EL (cell line): ENCODE measurements around the gene SNORC.
A peak's percentile ranks its signal among the peaks of the same experiment; 100 is the strongest.

ENCODE experiments used
- DNase-seq: peaks from one replicate; pipeline ENCODE4 v3.0.0-alpha.2; 2016

Gene SNORC

DNA sequence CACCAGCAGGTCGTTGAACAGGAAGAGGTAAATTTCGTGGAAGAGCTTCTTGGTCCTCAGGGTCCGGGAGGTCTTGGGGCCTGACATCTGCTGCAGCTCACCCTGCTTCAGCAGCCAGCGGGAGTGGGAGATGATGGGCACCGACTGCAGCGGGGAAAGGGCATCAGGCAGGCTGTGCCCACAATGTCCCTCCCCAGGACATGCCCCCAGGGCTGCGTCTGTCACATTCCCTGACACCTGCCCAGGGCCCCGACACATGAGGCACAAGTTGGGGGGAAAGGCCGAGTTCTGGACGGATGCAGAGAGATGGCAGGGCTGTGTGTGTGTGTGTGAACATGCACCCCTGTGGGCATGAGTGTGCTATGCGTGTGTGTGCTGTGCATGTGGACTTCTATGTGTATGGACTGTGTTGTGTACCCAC, 13.9 kb downstream of the SNORC start:
- no peak for DNase-seq

- DNase-seq: no peak
Observed at GRCh38 chr2:232884549-232885263, 14.6 kb downstream of the SNORC start.

DNA sequence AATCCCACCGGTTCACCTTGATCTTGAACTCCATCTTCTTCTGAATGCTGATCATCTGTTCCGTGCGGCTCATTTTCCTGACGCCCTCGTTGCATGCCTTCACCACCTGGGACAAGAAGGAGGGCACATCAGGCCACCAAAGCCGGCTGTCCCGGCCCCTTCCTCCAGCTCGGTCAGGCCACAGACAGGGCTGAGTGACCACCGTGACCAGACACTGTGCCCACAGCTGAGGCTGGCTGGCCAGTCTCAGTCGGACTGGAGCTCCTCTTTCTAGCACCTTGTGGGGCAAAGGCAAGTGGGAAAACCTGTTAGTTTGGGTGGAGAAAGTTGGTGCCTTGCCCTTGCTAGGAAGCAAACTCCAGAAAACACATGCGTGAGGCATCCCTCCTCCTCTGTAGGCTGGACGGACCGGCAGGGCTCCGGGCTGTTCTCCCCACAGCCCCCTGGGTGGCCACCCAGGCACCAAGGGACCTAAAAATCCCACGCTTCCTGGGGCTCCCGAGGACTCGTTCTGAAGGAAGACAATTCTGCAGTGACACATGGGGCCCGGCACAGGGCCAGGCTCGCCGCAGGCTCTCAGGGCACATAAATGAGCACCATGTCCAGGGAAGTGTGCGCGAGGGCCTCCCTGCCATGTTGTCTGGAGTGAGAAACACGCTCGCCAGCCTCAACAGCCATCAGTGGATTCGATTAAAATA, 15.3 kb downstream of the SNORC start:
- no peak for DNase-seq

- no peak for DNase-seq
Observed at GRCh38 chr2:232886176-232886575, 16.1 kb downstream of the SNORC start.

DNA sequence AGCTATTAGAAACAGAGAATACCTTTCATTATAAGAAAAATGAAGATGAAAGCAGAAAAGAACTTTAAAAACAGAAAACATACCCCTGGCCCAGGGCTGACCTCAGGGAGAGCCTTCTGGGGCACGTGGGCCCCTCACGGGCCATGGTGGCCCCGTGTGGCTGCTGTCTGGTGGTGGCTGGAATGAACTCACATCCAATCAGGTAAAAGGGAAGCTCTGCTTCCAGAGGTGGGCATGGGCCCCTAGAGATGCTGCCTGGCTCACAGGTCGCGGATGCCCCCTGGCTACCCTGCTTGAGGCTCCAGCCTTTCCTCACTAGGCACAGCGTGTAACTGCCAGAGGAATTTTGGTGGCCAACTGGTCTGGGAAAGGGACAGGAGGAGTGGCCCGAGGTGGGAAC, 16.6 kb downstream of the SNORC start:
- DNase-seq: no peak

DNA sequence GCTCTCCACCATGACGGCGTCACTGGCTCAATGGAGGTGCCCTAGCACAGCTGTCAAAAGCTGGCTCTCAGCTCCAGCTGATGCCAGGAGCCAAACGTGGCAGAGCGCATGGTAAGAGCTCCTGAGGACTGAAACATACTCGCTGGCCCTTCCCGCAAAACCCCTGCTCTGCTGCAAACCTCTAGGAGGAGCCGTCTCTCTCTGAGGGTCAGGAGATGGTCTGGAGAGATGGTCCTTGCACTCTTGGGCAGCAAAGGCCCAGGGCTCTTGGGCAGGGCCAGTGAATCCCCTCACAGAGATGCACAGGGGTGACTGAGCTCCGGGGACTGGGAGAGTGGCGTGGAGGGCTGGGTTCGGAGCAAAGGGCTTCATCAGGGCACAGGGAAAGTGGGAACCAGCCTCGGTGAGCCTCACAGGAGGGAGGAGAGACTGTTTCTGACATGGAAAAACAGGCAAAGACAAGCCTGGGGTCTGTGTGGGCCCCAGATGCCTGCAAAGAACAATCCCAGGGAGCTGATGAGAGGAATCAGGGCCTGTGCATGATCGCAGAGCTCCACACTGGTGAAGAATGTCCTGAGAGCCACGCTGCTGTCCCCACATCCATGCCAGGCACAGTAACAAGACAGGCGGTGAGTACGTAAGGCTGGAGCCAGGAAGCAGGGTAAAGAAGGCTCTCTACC, 17.2 kb downstream of the SNORC start:
- DNase-seq: no peak

DNA sequence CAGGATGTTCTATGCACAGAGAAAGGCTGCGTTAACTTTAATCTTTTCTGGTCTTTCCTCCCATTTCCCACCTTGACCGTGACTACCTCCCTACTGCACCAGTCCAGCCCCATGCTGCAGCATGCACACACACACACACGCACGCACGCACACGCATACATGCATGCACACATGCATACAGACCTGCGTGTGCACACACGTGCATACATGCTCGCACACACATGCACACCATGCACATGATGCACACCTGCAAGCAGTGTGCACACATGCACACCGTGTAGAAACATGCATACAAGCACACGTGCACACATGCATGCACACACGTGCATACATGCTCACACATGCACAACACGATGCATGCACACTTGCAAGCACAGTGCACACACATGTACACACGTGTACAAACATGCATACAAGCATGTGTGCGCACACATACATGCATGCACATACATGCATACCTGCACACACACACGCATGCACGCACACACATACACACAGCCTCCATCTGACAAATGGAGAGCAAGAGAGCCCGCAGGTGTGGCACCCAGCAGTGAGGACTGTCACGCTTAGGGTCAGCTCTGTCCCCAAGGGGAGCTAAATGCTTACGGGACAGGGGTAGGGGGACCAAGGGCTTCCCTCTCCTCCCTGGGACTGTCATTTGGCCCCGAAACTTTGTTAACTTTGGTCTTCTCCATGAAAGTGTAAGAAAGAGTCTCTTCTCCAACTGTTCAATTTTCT, 18.2 kb downstream of the SNORC start:
- DNase-seq: no peak

DNA sequence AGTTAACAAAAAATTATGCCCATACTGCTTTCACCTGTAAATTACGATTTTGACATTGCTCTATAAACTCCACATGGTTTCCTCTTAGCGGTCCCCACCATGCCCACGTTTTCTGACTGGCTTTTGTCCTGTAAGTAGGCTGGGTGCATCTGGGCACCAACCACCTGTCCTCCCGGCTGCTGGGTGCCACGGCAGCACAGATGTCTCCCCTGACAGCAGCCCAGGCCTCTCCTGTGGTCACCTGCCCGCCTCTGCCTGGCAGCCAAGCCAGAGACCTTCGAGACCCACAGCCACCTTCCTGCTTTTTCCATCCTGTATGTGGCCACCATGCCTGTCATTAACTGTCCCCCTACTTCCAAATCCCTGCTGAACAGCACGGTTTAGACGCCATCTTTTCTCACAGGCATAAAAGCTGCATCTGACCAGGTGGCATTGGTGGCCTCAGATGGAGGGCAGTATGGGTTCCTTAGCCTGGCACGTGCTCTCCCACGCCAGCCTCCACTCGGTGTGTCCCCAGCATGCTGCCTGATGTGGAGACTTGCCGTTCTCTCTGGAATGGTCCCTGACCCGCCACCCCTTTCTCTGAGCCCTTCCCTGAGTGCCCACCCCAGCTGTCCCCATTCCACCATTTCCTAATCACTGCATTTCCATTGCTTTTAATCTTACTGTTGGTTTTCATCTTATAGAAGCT, 18.9 kb downstream of the SNORC start:
- DNase-seq: no peak

DNA sequence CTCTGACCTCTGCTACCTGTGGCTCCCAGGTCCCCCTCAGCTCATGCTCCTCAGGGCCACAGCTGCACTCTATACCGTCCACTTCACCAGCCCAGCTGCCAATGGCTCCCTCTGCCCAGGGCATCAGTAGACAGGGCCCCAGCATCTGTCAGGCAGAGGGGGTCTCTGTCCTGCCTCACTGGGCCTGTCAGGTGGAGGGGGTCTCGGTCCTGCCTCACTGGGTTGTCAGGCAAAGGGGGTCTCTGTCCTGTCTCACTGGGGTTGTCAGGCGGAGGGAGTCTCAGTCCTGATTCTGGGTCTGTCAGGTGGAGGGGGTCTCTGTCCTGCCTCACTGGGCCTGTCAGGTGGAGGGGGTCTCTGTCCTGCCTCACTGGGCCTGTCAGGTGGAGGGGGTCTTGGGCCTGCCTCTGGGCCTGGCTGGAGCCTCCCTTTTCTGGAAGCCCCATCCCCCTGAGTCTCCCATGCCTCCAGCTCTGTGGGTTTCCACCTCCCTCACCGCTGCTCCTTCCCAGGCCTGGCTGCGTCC, 19.9 kb downstream of the SNORC start:
- no peak for DNase-seq

DNA sequence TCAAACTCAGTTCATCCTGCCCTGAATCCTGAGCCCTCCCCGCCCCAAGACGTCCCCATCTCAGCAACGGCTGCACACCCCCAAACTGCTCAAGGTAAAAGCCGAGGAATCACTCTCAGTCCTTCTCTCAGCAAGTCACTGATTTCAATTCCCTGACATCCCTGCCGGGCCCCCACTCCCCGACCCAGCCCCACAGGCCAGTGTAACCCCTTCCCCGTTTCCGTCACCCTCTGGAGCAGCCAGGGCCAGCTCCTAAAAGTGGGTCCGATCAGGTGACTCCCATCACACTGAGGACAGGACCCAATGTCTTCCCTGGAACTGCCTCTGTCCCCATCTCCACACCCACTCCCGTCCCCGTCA, 20.5 kb downstream of the SNORC start:
- DNase-seq: no peak

GRCh38 chr2:232890896-232891601, 21.0 kb downstream of the SNORC start:
- peak; percentile 69 for DNase-seq

DNA sequence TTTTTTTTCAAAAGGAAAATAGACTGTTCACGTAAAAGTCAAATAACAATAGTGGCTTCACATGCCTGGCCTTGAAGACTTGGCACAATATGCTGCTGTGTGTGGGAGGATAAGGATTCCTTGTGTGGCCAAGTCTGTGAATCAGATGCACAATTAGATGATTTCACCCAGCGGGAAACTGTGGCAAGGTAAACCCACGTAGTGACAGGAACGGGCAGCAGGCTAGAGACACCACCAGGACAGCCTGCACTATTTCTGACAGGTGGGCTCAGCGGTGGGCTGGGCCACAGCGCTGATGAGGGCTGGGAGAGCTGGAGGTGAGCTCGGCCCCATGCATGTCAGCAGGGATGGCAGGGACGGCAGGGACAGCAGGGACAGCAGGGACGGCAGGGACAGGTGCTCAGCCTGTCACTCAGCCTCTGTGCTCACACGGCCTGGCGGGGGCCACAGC, 21.6 kb downstream of the SNORC start:
- DNase-seq: peak; percentile 26

DNA sequence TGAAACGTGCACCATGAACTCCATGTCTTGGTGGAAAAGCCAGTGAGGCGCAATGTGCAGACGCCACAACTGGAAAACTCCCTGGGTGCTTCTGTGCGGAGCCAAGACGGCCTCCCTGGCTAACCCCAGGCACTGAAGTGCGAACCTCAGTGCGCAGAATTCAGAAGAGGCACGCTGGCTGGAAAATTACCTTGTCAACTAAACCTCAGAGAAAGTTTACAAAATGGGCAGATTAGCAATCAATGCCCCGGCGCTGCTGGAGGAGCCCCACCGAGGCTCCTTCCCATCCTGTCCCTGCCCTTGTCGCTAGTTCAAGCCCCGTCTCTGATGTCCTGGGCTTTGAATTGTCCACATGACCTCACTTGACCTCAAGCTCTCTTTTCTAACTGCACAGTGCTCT, 22.2 kb downstream of the SNORC start:
- no peak for DNase-seq

DNA sequence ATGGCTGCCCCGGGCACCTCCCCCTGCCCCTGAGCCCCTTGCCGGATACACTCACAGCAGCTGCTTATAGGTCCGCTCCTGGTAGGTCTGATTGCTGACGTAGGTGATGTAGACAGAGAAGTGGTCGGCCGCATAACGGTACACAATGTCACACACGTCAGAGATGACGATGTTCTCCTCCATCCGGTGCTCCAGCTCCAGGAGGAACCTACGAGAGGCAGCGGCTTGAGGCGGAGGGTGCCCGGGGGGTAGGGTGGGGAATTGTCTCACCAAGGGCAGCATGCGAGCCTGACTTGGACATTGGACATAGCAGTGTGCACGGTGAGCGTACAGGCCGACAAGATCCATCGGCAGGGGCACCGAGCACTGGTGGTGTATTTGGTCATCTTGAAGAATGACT, 22.8 kb downstream of the SNORC start:
- DNase-seq: no peak

DNA sequence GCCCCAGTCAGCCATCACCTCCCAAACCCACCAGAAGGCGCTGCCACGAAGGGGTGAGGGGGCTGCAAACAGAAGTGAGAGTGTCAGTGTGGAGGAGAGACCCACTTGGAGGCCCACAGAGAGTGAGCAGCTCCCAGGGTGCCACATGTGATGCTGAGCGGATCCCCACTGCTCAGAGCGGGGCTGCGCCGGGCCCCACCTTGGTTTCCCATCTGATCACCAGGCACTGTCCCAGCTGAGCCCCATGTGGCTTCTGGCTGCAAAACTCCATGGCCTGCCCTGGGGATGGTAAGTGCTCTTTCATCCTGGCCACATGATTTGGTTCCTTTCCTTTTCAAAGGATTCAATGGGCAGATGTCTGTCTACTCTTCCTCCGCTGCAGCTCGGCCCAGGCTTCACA, 23.8 kb downstream of the SNORC start:
- no peak for DNase-seq

DNA sequence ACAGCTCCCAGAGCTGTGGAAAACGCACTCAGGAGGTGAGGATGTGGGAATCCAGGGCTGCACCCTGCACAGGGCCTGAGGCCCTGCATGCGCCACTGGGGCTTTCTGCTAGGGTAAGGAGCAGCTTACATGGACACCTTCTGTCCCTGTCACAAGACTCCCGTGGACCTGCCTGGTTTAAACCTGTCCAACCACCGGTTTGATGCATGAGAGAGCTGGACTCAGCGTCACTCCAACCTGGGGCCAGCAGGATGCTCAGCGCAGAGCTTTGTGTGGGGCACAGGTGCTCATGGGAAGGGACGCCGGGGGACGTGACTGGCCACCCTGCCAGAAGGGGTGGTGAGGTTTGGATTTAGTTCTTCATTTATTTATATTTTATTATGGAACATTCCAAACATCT, 24.2 kb downstream of the SNORC start:
- DNase-seq: no peak

- no peak for DNase-seq
Observed at GRCh38 chr2:232894746-232895145, 24.7 kb downstream of the SNORC start.

- no peak for DNase-seq
Observed at GRCh38 chr2:232896111-232896510, 26.0 kb downstream of the SNORC start.

DNA sequence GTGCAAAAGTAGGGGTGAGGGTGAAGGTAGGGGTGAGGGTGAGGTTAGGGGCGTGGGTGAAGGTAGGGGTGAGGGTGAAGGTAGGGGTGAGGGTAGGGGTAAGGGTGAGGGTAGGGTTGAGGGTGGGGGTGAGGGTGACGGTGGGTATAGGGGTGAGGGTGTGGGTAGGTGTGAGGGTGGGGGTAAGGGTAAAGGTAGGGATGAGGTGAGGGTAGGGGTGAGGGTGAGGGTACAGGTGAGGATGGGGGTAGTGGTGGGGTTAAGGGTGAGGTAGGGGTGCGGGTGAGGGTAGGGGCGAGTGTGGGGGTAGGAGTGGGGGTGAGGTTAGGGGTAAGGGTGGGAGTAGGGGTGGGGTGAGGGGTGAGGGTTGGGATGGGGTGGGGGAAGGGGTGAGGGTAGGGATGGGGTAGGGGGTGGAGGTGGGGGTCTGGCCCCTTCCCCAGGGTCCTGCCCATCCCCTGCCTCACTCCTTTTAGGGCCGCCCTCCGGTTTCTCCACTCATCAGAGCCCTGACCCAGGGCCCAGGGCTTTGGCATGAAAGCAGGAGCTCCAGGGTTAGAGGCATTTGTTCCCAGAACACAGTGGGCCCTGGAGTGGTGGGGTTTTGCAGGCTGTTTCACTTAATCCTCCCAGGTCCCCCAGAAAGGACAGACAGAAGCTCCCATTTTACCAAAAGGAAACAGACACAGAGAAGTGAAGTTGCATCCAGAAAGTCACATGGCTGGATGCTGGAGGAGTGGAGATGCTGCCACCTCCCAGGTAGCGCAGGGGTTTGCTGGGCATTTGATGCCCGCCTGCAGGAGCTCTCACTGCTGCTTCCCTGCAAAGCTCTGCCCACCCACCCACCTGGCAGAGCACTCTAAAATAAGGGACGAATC, 26.9 kb downstream of the SNORC start:
- no peak for DNase-seq

GRCh38 chr2:232897598-232898408, 27.7 kb downstream of the SNORC start:
- no peak for DNase-seq
